HG03196 (cell line): ENCODE measurements around the gene CCNB1.
"Not testable (repeated sequence)": the region's sequence is repeated elsewhere in the genome, so short reads cannot be mapped to it uniquely, and the experiment has no call there.

ENCODE experiments used
- ATAC-seq: cut with Tn5 transposase; IDR thresholded peaks from one replicate; pipeline ENCODE4 v1.9.1; 2021; ENCODE audit not compliant: unreplicated experiment

Gene CCNB1

GRCh38 chr5:69166686-69167492 lies at the start of gene CCNB1:
TSS of gene CCNB1 (plus strand) at chr5:69167150. CDS start at chr5:69167263, 113 bp downstream.
- peak; percentile 99 for ATAC-seq

GRCh38 chr5:69129413-69129812 lies 37.5 kb upstream of the CCNB1 start:
- ATAC-seq = no peak

- no peak for ATAC-seq
Observed at GRCh38 chr5:69130241-69130640, 36.7 kb upstream of the CCNB1 start.

GRCh38 chr5:69131304-69131703 lies 35.6 kb upstream of the CCNB1 start:
- ATAC-seq = no peak

DNA sequence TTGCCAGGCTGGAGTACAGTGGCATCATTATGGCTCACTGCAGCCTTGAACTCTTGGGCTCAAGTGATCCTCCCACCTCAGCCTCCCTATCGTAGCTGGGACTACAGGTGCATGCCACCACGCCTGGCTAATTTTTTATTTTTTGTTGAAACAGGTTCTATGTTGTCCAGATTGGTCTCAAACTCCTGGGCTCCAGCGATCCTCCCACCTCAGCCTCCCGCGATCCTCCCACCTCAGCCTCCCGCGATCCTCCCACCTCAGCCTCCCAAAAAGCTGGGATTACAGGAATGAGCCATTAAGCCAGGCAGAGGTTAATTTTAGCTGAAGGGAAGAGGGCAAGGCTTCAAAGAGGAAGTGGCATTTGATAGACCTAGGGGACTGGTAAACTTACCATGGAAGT lies 32.8 kb upstream of the CCNB1 start:
- ATAC-seq = no peak

DNA sequence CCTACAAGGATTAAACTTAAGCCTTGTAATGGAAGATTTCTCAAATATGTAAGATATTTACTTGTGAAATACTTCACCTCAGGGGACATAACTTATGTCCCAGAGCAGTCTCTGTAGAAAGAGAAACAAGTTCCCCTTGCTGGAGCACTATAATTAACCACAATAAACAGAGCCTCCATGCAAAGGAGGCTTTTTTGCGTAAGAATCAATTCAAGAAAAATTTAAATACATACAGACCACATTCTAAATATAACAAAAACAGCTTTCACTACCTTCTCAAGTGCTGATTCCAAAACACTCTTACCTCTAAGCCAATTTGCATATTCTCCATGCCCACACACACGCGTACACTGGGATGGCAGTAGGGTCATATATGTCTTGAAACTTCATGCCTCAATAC lies 30.7 kb upstream of the CCNB1 start:
- ATAC-seq = no peak

DNA sequence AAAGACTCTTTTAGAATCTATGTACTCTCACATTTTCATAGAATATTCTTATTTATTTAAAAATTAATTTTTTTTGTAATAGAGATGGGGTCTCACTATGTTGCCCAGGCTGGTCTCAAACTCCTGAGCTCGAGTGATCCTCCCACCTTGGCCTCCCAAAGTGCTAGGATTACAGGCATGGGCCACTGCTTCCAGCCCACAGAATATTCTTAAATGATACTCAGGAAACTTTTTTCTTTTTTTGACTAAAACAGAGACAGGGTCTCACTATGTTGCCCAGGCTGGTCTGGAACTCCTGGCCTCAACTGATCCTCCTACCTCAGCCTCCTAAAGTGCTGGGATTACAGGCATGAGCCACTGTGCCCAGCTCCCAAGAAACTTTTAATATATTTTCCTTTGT lies 29.7 kb upstream of the CCNB1 start:
- not testable (repeated sequence) for ATAC-seq

DNA sequence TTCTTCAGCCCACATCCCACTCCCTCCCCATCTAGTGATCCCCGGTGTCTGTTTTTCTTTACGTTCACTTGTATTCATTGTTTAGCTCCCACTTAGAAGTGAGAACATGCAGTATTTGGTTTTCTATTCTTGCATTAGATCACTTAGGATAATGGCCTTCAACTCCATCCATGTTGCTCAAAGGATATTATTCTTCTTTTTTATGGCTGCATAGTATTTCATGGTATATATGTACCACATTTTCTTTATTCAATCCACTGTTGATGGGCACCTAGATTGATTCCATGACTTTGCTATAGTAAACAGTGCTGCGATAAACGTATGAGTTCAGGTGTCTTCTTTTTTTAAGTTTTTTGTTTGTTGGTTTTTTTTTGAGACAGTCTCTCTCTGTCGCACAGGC lies 29.1 kb upstream of the CCNB1 start:
- ATAC-seq = no peak

DNA sequence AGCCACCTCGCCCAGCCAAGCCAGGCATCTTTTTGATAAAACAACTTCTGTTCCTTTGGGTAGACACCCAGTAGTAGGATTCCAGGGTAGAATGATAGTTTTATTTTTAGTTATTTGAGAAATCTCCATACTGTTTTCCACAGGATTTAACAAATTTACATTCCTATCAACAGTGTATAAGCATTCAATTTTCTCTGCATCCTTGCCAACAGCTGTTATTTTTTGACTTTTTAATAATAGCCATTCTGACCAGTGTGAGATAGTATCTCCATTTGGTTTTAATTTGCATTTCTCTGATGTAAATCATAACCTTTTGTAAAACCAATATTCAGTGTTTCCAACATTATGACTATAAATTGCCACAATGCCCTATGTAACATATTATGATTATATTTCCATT lies 28.2 kb upstream of the CCNB1 start:
- ATAC-seq = no peak

GRCh38 chr5:69140239-69140638 lies 26.7 kb upstream of the CCNB1 start:
- ATAC-seq = not testable (repeated sequence)

GRCh38 chr5:69140827-69141226 lies 26.1 kb upstream of the CCNB1 start:
- no peak for ATAC-seq

GRCh38 chr5:69148576-69148975 lies 18.4 kb upstream of the CCNB1 start:
- not testable (repeated sequence) for ATAC-seq

DNA sequence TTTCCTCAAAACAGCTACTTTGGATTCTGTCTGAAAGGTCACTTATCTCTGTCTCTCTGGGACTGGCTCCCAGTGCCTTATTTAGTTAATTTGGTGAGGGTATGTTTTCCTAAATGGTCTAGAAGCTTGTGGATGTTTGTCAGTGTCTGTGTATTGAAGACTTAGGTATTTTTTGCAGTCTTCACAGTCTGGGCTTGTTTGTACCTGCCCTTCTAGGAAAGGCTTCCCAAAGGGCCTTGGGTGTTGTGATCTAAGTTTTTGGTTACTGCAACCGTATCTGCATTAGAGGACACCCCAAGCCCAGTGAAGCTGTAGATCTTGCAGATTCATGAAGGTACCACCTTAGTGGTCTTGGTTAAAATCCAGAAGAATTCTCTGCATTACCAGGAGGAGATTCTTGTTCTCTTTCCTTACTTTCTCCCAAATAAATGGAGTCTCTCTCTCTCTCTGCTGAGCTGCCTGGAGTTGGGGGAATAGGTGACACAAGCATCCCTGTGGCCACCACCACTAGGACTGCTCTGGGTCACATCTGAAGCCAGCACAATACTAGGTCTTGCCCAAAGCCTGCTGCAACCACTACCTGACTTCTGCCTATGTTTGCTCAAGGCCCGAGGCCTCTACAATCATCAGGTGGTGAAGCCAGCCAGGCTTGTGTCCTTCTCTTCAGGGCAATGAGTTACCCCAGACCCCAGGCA lies 17.8 kb upstream of the CCNB1 start:
- no peak for ATAC-seq

DNA sequence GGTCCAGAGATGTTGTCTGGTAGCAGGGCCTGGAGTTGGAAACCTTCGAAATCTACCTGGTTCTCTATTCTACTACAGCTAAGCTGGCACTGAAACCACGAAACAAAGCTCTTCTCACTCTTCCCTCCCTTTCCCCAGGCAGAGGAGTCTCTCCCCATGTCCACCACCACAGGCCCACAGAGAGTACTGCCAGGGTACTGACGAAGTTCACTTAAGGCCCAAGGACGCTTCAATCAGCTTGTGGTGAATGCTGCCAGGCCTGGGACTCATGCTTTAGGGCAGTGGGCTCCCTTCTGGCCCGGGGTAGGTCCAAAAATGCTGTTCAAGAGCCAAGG lies 17.3 kb upstream of the CCNB1 start:
- no peak for ATAC-seq

- no peak for ATAC-seq
Observed at GRCh38 chr5:69152731-69153130, 14.2 kb upstream of the CCNB1 start.

GRCh38 chr5:69156456-69156855 lies 10.5 kb upstream of the CCNB1 start:
- no peak for ATAC-seq

DNA sequence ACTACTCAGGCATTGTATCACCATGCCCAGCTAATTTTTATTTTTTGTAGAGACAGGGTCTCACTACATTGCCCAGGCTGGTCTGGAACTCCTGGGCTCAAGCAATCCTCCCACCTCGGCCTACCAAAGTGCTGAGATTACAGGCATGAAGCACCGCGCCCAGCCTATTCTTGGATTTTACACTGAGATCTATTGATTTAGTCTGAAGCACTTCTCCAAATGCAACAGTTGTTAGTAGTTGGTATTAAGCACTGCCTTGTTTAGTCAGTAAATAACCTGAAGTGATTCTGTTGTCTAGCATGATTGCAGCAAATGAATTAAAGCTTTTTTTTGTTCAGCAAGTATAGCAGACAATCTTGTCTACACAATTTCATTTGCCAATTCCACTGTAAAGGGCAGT lies 8.9 kb upstream of the CCNB1 start:
- ATAC-seq = no peak

GRCh38 chr5:69160651-69161050 lies 6.3 kb upstream of the CCNB1 start:
- no peak for ATAC-seq

DNA sequence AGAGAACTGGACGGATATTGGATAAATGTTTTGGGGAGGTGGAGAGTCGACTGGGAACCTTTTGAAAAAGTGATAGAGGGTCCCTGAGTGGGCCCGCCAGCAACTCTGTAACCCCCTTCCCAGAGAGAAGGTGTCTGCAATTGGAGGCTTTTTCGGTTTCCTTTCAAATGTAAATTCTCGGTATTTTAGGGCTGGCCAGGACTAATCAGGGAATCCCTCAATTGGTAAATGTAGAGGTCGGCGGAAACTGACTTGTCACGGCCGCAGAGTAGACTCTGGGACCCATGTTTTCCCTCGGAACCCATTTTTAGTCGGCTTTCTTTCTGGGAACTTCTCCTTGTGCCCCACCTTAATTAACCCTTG lies 524 bp downstream of the CCNB1 start:
- no peak for ATAC-seq

DNA sequence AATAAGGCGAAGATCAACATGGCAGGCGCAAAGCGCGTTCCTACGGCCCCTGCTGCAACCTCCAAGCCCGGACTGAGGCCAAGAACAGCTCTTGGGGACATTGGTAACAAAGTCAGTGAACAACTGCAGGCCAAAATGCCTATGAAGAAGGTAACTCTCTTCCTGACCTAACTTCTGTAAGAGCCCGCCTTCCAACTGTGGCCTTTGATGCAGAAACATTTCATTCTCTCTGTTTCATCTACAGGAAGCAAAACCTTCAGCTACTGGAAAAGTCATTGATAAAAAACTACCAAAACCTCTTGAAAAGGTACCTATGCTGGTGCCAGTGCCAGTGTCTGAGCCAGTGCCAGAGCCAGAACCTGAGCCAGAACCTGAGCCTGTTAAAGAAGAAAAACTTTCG lies 979 bp downstream of the CCNB1 start:
- no peak for ATAC-seq

- no peak for ATAC-seq
Observed at GRCh38 chr5:69170495-69170894, 3.5 kb downstream of the CCNB1 start.

GRCh38 chr5:69170969-69171368 lies 4.0 kb downstream of the CCNB1 start:
- no peak for ATAC-seq
